ENCODE data around the gene CORO2B.

CORO2B gene

GRCh38 chr15:68578980-68579935 is at the start of gene CORO2B:
Gene CORO2B, plus strand, starts transcription at chr15:68578993. Its CDS starts 270 bp downstream, at chr15:68579263.
- peak; percentile 38 for DNase-seq

DNA sequence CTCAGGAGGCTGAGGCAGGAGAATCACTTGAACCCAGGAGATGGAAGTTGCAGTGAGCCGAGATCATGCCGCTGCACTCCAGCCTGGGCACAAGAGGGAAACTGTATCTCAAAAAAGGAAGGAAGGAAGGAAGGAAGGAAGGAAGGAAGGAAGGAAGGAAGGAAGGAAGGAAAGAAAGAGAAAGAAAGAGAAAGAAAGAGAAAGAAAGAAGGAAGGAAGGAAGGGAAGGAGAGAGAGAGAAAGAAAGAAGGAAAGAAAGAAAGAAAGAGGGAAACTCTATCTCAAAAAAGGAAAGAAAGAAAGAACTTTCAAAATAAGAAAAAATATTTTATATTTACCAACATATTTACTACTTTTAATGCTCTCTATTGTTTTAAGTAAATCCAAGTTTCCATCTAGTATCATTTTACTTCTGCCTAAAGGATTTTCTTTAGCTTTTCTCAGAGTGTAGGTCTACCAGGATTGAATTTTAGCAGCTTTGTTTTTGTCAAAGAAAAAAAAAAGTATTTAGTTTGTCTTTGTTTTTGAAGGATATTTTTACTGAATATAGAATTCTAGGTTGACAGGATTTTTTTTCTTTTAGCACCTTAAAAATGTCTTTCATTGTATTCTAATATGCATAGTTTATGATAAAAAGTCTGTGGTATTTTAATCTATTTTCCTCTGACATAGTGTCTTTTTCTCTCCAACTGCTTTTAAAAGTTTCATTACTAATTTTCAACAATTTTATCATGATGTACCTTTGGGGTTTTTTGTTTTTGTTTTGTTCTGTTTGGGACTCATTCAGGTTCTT is 47.2 kb upstream of the CORO2B start:
- DNase-seq: no peak

DNA sequence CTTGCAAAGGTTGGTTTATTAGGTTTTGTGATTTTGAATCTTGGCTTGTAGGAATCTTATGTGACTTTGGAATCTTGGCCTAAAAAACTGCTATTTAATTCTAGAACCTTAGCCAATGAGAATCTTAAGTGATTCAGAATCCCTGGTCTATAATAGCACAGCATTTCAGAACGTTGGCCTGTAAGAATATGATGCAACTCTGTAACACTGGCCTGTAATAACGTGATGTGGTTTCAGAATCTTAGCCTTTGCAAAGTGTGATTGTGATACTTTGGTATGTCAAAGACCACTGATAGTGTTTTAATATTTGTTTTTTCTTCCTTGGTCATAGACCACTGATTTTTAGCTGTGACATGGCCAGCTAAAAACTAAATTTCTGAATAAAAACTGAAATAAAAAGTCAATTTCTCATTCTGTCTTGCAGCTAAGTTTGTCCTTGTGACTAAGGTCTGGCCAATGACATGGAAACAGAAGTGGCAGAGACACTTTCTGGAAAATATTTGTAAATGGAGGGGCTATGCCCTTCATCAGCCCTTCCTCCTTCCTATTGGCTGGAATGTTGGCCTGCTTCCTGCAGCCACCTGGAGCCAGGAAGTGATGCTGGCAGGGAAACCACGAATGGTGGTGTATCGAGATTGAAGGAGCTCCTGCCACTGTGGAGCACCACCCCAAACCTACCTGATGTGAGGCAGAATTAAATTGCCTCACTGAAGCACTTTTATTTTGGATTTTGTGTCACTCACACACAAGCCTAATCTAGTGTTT is 42.3 kb upstream of the CORO2B start:
- DNase-seq: no peak

DNA sequence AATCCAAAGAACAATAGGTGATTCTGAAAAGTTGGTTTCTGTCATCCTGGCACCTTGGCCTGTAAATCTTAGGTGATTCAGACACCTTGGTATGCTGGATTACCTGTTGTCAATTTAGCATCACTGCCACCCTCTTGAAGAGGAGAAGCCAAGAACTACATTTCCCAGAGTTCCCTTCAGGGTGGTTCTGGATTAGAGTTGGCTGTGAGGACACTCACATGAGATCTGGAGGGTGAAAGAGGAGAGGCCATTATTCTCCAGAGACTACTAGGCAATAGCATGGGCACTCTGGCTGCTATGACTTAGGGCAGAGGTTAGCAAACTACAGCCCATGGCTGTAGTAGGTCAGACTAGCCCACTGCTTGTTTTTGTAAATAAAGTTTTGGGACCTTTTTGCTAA is 41.7 kb upstream of the CORO2B start:
- no peak for DNase-seq

GRCh38 chr15:68537506-68537905 is 41.3 kb upstream of the CORO2B start:
- no peak for DNase-seq

- no peak for DNase-seq
These were observed 40.5 kb upstream of the CORO2B start for GRCh38 chr15:68538311-68538710.

GRCh38 chr15:68541743-68542142 is 37.0 kb upstream of the CORO2B start:
- DNase-seq: no peak

DNA sequence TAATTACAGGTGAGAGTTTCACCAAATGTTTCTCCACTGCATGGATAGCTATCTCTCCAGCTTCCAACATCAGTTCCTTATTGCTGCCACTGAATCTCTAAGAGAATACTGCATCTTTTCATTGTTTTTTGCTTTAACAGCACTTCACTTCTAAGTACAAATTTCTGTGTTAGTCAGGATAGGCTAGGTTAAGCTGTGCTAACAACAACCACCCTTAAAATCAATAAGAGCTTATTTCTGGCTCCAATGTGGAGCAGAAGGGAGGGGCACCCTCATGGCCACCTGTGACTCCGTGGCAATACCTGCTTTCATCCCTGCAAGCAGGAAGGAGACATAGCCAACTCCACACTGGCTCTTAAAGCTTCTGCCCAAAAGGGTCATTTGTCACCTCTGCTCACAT is 36.4 kb upstream of the CORO2B start:
- no peak for DNase-seq

DNA sequence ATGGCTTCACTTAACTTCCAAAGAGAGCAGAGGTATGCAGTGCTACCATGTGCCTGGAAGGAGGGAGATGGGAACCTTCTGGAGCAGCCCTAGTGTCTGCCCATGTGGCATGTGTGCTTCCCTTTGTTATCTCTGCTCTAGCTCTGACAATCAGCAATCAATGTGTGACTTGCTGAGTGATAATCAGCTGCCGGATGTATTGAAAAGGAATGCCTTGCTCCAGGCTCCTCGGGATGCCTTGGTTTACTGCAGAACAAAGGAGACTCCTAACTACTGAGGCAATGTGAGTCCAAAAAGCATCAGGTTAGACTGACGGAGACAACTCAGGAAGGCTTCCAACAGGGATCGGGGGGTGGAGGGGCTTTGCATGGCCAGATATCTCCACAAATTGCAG is 36.0 kb upstream of the CORO2B start:
- no peak for DNase-seq

DNA sequence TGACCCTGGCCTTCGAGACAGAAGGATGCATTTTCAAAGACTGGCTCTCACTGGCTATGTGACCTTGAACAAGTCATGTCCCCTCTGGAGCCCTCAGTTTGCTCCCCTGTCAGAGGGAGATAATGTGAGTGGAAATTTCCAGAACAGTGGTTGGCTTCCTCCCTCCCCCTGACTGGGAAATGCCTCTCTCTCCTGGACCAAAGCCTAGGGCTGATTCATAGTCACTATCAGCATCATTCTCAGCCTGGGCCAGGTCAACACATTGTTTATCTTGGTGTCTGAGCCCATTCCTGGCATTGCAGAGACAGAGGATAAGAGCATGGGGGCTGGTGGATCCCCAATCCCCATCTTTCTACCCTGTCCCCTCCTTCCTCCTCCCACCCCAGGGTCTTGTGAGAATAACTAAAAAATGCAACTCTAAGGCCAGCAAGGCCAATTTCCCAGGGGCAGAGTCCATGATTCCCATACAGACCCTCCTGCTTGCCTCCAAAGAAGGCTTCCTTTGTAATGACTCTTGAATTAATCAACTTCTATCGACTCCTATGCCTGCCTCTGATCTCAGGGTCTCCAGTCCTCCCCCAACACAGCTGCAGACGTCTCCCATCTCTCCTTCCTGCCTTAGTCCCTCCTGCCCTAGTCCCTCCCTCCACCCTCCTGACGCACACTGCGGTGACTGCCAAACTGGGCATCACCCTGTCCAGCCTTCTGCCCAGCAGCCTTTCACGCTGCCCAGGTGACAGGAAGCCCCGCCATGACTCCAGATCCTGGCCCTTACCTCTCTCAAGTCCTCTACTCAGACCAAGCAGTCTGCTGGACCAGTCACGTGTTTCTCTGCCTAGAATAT is 35.4 kb upstream of the CORO2B start:
- no peak for DNase-seq

DNA sequence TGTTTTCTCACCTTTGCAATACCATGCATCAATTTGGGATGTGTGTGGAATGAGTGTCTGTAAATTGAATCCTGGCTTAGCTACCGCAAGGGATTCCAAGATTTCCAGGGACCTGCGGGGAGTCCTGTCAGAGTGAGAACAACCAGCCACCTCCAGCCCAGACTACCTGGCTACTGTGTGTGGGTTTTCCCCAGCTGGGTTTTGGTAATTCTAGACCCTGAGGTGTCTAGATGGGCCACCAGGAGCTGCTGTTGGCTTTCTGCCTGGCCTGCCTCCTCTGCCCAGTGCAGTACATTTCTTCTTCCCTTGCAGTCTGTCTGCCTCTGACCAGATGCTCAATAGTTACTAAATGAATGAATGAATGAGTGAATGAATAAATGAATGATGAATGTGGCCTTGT is 32.5 kb upstream of the CORO2B start:
- no peak for DNase-seq

DNA sequence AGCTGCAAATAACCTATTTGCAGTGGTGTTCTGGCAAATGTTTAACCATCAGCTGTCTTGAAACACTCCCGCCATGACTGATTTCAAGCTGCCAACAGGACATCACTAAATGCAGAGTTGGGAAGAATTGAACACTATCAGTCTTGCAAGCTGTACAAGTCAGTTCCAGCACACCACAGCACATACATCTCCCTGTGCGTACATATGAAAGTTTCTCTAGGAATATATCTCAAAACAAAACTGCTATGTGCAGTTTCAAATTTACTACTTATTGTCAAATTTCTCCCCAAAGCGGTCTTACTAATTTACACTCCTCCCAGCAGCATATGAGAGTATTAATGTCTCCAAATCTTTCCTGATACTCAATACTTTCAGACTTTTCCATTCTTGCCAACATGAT is 30.4 kb upstream of the CORO2B start:
- no peak for DNase-seq

DNA sequence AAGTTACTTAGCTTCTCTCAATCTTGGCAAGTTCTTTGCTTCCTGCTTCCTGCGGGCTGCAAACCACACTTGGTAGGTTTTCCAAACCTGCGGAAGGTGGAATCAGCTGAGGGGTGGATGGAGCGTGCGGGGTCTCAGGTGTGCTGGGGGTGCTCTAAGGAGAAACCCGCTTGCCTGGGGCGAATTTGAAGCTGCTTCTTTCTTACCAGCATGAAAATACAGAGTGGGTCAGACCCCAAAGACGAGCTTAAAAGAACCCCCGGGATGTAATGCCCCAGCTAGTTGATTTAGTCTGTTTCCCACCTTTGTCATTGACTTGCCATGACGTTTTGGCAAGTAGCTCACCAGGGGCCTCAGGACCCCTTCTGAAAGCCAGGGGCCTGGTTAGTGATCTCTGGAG is 28.8 kb upstream of the CORO2B start:
- no peak for DNase-seq

- DNase-seq: no peak
These were observed 28.1 kb upstream of the CORO2B start for GRCh38 chr15:68550498-68551295.

GRCh38 chr15:68551296-68551635 is 27.5 kb upstream of the CORO2B start:
- no peak for DNase-seq

DNA sequence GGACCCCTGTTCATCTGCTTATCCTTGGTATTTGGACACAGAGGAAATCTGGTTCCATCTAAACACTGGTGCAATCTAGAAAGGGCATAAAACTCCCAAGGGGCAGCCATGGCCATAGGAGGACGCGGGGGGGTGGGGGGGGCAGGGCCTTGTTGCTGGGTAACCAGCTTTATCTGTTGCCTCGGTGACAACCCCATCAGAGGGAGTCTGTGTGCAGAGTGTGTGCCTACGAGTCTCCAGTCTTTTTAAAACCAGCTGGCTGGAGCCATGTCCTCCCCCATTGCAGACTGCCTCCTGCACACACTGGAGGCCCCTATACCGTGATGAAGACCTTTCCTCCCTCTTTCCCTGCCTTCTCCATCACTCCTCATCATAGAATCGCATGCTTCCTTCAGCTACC is 26.4 kb upstream of the CORO2B start:
- no peak for DNase-seq

GRCh38 chr15:68552773-68553172 is 26.0 kb upstream of the CORO2B start:
- no peak for DNase-seq

GRCh38 chr15:68553314-68553993 is 25.3 kb upstream of the CORO2B start:
- no peak for DNase-seq

DNA sequence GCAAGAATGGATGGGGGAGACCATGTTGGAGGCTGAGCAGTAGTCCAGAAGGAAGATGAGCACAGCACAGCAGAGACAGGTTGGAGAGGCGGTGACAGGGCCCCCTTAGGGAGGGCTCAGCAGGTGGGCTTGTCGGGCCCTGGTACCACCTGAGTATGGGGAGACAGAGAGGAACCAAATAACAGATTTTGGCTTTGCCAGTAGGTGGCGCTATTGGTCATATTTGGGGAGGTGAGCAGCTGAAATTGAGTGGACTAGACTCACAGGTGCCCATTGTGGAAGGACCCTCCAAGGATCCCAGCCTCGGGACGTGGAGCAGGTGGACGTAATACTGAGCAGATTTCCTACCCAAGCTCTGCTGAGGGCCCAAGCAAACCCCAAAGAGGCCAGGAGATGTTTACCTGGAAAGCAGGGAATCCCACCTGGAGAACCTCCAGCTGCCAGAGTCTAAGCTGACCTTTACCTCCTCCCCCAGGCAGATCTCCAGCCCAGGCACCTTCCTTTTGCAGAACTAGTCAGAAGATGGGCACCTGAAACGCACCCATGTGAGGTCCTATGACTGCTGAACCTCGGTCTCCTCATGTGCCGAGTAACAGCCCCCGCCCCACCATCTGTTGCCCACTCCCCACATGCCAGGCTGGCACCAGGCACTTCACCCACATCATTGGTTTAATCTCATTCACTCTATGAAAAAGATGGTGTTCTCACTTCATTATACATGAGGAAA is 24.6 kb upstream of the CORO2B start:
- DNase-seq: no peak

Measured in 8988T (cell line).